GM19467 (cell line): ENCODE results near the gene ADCY3.
"Not testable (repeated sequence)": the region's sequence is repeated elsewhere in the genome, so short reads cannot be mapped to it uniquely, and the experiment has no call there.

ENCODE experiments used
- ATAC-seq: cut with Tn5 transposase; IDR thresholded peaks from one replicate; pipeline ENCODE4 v1.9.1; 2021; ENCODE audit warnings: mild to moderate bottlenecking, moderate library complexity; ENCODE audit not compliant: unreplicated experiment

ADCY3 gene

DNA sequence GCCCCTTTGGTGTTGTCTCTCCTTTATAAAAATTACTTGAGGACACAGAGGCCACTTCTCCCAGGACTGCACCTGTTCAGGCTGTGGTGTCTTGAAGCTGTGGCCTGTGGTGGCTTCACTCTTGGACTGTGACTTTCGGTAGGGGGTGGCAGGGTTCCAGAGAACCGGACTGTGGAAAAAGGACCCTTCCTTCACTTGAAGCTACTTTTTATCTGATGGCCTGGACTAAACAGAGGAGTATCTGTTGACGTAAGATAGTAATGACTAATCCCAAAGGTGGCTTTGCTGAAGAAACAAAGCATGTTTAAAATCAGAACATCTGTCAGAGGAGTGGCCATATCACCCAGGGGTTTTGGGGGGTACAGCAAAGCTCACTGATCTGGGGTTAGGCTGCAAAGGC is 66.0 kb downstream of the ADCY3 start:
- no peak for ATAC-seq

DNA sequence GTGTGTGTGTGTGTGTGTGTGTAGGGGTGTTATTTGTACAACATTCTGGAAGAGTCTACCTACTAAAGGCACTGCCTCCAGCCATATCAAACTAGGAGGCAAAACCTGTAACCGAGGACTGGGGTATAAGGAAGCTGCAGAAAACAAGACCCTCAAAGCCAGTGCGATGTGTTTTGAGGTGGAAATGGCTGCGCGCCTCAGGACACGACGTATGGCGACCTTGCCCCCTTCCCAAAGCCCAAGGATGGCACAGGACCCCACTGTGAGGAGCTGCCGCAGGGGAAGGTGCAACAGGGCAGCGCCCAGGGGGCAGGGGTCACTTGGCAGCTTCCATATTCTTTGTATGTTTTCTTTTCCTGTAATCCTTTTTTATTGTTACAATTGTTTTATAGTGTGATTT is 67.0 kb downstream of the ADCY3 start:
- ATAC-seq, result no peak

GRCh38 chr2:24852431-24853020 is 67.5 kb downstream of the ADCY3 start:
- no peak for ATAC-seq

- ATAC-seq, result no peak
Measured at GRCh38 chr2:24852026-24852425, 68.0 kb downstream of the ADCY3 start.

- ATAC-seq, result no peak
Measured at GRCh38 chr2:24850944-24851343, 69.1 kb downstream of the ADCY3 start.

GRCh38 chr2:24845691-24846090 is 74.3 kb downstream of the ADCY3 start:
- ATAC-seq, result no peak

DNA sequence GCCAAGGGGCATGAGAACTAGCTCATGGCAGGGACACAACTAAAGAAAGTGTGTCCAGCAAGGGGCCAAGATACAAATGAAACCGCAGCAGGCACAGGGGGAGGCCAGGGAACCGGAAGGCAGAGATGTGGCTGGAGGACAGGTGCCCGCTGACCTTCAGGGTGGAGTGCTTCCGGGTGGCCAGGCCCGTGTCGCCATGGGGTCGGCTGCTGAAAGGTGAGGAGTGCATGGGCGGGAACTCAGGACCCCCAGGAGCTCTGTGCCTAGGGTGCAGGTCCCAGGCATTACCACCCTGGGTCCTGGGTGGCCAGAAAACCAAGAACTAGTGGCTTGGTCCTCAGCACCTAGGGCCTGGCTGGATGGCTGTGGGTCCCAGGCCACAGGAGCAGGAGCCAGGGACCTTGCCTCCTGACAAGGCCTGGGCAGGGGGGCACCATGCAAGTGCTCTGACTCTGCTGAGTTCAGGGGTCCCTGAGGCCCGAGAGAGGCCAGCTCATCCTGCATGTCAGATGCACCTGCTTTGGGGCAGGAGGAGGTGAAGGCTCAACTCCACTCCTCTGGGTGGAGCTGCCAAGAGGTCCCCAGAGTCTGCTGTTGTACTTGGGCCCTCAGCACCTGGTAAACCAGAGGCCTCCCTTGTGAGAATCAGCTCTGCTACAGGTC is 75.9 kb downstream of the ADCY3 start:
- ATAC-seq, result no peak

DNA sequence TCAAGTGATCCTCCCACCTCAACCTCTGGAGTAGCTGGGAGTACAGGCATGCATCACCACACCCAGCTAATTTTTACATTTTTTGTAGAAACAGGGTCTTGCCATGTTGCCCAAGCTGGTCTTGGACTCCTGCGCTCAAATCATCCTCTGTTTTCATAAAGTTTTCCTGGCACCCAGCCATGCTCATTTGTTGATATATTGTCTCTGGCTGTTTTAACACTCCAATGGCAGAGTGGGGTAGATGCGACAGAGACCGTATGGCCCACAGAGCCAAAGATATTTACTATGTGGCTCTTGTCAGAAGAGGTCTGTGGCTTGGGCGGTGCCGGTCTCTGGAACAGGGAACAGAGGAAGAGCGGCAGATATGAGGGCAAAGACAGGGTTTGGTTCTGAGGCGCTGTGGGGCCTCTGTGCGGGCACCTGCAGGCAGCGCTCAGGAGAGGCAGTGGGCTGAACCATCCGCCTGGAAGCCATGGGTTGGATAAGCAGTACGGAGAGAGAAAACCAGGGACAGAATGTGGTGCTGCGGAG is 76.6 kb downstream of the ADCY3 start:
- no peak for ATAC-seq

GRCh38 chr2:24842081-24843050 is 77.7 kb downstream of the ADCY3 start:
- no peak for ATAC-seq

DNA sequence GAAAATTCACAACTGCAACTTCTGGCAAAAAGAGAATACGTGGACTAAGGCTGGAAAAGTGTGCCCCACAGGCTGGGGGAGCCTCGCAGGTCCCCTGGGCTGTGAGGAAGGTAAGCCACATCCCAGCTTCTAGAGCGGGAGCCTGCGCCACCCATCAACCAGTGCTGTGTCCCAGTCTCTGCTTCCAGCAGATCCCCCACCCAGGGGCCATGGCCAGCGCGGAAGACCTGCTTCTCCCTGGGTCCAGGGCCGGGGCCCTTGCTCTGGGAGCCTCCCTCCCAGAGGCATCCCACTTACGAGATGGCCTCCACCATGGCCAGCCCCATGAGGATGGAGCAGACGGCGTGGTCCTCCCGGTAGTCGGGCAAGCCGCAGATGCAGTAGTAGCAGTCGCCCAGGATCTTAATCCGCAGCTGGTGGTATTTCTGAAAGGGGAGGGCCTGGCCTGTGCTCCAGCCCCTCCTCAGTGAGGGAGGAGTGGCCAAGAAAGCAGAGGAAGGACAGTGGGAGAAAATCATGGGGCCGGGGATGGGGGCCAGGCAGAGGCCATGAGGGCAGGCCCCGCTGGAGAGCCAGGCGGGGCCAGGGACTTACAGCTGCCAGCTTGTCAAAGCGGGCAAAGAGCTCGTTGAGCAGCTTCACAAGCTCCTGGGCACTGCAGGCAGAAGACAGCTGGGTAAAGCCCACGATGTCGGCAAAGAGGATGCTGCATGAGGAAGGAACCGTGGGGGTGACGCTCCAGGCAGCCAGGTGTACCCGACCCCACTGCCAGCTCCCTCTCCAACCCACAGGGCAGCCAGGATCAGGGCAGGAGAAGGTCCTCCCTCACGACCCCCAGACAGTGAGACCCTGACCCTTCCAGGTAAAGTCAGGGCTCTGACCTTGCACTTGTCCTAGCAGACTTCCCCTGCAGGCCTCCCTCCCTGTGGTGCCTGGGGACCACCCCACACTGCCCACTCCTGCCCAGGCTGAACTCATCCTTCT is 78.8 kb downstream of the ADCY3 start:
- no peak for ATAC-seq

- ATAC-seq, result no peak
Measured at GRCh38 chr2:24840164-24840869, 79.7 kb downstream of the ADCY3 start.

GRCh38 chr2:24839729-24840128 is 80.3 kb downstream of the ADCY3 start:
- no peak for ATAC-seq

DNA sequence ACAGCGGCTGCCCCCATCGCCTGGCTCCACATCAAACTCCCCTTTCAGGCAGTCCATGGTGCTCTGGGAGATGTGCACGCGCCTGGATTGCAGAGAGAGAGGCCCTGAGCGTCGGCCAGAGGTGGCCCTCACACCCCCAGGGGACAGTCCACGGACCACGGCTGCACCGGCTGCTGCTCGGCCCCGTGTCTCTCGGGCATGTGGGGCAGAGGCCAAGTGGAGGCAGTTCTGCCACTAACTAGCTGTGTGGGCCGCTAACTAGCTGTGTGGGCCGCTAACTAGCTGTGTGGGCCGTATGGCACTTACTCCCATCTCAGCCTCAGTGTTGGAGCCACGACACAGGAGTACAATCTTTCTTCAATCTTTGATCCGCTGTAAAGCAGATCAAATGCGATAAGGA is 81.5 kb downstream of the ADCY3 start:
- ATAC-seq, result no peak

DNA sequence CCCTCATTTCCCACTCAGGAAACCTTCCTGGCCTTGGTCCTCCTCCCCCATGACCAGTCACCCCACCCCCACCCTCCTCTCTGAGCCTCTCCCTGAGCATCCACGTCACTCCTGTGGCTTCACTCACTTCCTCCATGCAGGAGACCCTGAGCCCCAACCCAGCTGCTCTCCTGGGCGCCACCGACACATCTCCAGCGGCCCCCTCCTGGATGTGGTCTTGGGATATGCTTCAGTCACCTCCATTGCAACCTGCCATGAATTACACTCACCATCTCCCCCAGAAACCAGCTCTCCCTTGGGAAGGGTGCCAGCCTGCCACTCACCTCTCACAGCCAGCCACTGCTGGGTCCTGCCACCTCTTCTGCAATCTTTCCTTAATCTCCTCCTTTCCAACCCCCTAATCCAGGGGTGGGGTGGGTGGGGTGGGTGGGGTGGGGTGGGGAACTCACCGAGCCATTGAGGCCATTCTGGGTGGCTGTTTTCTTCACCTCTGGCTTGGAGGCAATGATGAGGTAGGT is 82.0 kb downstream of the ADCY3 start:
- no peak for ATAC-seq

GRCh38 chr2:24836706-24837105 is 83.3 kb downstream of the ADCY3 start:
- ATAC-seq, result no peak

- no peak for ATAC-seq
Measured at GRCh38 chr2:24836206-24836605, 83.8 kb downstream of the ADCY3 start.

- ATAC-seq, result not testable (repeated sequence)
Measured at GRCh38 chr2:24835411-24835810, 84.6 kb downstream of the ADCY3 start.

- ATAC-seq, result no peak
Measured at GRCh38 chr2:24834733-24835395, 85.2 kb downstream of the ADCY3 start.
